Stomach (tissue), 9 donors: ENCODE results near the gene COP1. TPM values are rescaled to one million over a fixed set of nuclear protein-coding genes. Genes with fewer than 3 reads are reported as not detected.
A peak's percentile ranks its signal among the peaks of the same experiment; 100 is the strongest.
"Not testable (repeated sequence)": the region's sequence is repeated elsewhere in the genome, so short reads cannot be mapped to it uniquely, and the experiment has no call there.

ENCODE experiments used
- DNase-seq, 2 donors: peaks; one replicate each; pipeline versions ENCODE4 v3.0.0 to v3.0.0-alpha.2; 2013 to 2019
- H3K27ac ChIP-seq, 5 donors: fragments of 200-600 bp in 4 of 5; sonication (generic) in 4 of 5; one replicate each; pipeline ENCODE4 v1.5.1; 2013 to 2019; ENCODE audit warnings: mild to moderate bottlenecking in 1 of 5, moderate library complexity in 1 of 5
- H3K27me3 ChIP-seq, 3 donors: fragments of 200-600 bp; sonication (generic); one replicate each; pipeline ENCODE4 v1.5.1; 2017 to 2019; ENCODE audit warnings: mixed run types in 1 of 3
- H3K36me3 ChIP-seq, 4 donors: fragments of 200-600 bp; sonication (generic); 1 replicate in 3 of 4; 2 replicates in 1 of 4; pipeline ENCODE4 v1.5.1; 2016 to 2019
- H3K4me1 ChIP-seq, 4 donors: fragments of 200-600 bp; sonication (generic); one replicate each; pipeline ENCODE4 v1.5.1; 2016 to 2019
- H3K4me3 ChIP-seq, 4 donors: fragments of 200-600 bp; sonication (generic) in 3 of 4; one replicate each; pipeline ENCODE4 v1.5.1; 2016 to 2019; ENCODE audit warnings: mild to moderate bottlenecking in 1 of 4
- H3K9me3 ChIP-seq, 4 donors: fragments of 200-600 bp; sonication (generic); one replicate each; pipeline ENCODE4 v1.5.1; 2016 to 2019
- EP300 ChIP-seq: sonication (generic); formaldehyde crosslinking; IDR thresholded peaks from one replicate; pipeline ENCODE4 v1.6.1; 2017; ENCODE audit warnings: antibody characterized with exemption
- POLR2A ChIP-seq, 4 donors: fragments of 450-650 bp; IDR thresholded peaks; one replicate each; pipeline ENCODE4 v1.6.1; 2016; ENCODE audit warnings: antibody characterized with exemption in 4 of 4, control low read depth in 2 of 4, mild to moderate bottlenecking in 1 of 4, moderate library complexity in 1 of 4
- POLR2AphosphoS5 ChIP-seq, 3 donors: sonication (generic); formaldehyde crosslinking; IDR thresholded peaks; one replicate each; pipeline ENCODE4 v1.6.1; 2016; ENCODE audit warnings: antibody characterized with exemption in 3 of 3
- WGBS, 5 donors: extraction: QIAGEN DNeasy Blood & Tissue Kit in 3 of 5; methylation state at CpG; one replicate each; pipeline versions ENCODE4 v1.1.5 to v1.1.7; 2013 to 2018; 5-methylcytosine and 5-hydroxymethylcytosine counted together
- intact Hi-C: fragments of 100-400 bp; cut with DNase I; formaldehyde crosslinking; loops from one replicate; pipeline ENCODE4 v1.15.1; 2023; ENCODE audit warnings: low total_unique reads
- polyA plus RNA-seq, 3 donors: library from polyadenylated mRNA; stranded (reverse); fragments of 200-250 nt; gene quantifications; one replicate each; pipeline ENCODE4 v1.2.3, GENCODE V29; 2013
- total RNA-seq, 5 donors: library from RNA; depleted of rRNA; stranded (reverse); fragments of >200 nt; gene quantifications; one replicate each; pipeline versions ENCODE4 v1.1.0 to v1.2.3, GENCODE V29; 2014 to 2016
- TF ChIP-seq, protein P1 (sequence below), 7 experiments: fragments of 450-650 bp in 4 of 7; fragments of 200-600 bp in 3 of 7; sonication (generic) in 3 of 7; IDR thresholded peaks; one replicate each; pipeline ENCODE4 v1.5.1; 2016 to 2019; ENCODE audit warnings: antibody characterized with exemption in 7 of 7, control low read depth in 2 of 7, mild to moderate bottlenecking in 1 of 7
- donor health status: healthy with polysubstance abuse.
- donor health status: Bipolar disorder and iron deficiency.
- donor health status: healthy.

The COP1 gene
- total and polyA plus RNA-seq, 8 donors = 36.2 to 127 (median 55.1) TPM

GRCh38 chr1:176243746-176244145 is 36.7 kb upstream of the COP1 start:
- Histone ChIP-seq H3K9me3 (no peaks in the 10 kb centered on the region), H3K27ac (no peak overlapping the region), H3K4me3 (no peak overlapping the region), H3K36me3 (no peaks in the 10 kb centered on the region), H3K4me1 (no peaks in the 10 kb centered on the region), H3K27me3 (no peaks in the 10 kb centered on the region)
- DNase-seq = no peak
- intact Hi-C loops = no loop called here
- no peak for TF ChIP-seq POLR2AphosphoS5 (IDR thresholded peaks at IDR 0.05)
- TF ChIP-seq POLR2A (IDR thresholded peaks at IDR 0.05) = no peak
- no peak for TF ChIP-seq EP300
- TF ChIP-seq, protein P1, sequence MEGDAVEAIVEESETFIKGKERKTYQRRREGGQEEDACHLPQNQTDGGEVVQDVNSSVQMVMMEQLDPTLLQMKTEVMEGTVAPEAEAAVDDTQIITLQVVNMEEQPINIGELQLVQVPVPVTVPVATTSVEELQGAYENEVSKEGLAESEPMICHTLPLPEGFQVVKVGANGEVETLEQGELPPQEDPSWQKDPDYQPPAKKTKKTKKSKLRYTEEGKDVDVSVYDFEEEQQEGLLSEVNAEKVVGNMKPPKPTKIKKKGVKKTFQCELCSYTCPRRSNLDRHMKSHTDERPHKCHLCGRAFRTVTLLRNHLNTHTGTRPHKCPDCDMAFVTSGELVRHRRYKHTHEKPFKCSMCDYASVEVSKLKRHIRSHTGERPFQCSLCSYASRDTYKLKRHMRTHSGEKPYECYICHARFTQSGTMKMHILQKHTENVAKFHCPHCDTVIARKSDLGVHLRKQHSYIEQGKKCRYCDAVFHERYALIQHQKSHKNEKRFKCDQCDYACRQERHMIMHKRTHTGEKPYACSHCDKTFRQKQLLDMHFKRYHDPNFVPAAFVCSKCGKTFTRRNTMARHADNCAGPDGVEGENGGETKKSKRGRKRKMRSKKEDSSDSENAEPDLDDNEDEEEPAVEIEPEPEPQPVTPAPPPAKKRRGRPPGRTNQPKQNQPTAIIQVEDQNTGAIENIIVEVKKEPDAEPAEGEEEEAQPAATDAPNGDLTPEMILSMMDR (IDR thresholded peaks at IDR 0.05) = no peak
- WGBS, 5 donors = 73 to 90% (median 79%) methylated on average over 2 of the region's 2 CpGs

GRCh38 chr1:176241385-176242015 is 34.4 kb upstream of the COP1 start:
- no peaks in the 10 kb centered on the region for H3K9me3 ChIP-seq
- TF ChIP-seq EP300 (no peak), POLR2A (IDR thresholded peaks at IDR 0.05) (no peak), POLR2AphosphoS5 (IDR thresholded peaks at IDR 0.05) (no peak)
- TF ChIP-seq, protein P1 (IDR thresholded peaks at IDR 0.05) = no peak

GRCh38 chr1:176233657-176234056 is 26.6 kb upstream of the COP1 start:
- WGBS, 5 donors = 72 to 83% (median 82%) methylated on average over 3 of the region's 3 CpGs
- DNase-seq, H3K27me3 ChIP-seq, intact Hi-C loops, H3K27ac ChIP-seq, H3K4me3 ChIP-seq, H3K4me1 ChIP-seq, H3K36me3 ChIP-seq: not testable (repeated sequence)
- peaks cover 0 to 11% (median 0%) of the 10 kb centered on the region in 4 donors for H3K9me3 ChIP-seq

More at GRCh38 chr1:176241385-176242015, 34.4 kb upstream of the COP1 start:
- Histone ChIP-seq H3K4me1 (no peaks in the 10 kb centered on the region), H3K4me3 (no peak overlapping the region), H3K27ac (no peak overlapping the region), H3K27me3 (no peaks in the 10 kb centered on the region), H3K36me3 (no peaks in the 10 kb centered on the region)
- intact Hi-C loops = no loop called here
- no peak for DNase-seq
- 62 to 76% (median 69%) methylated on average over 2 of the region's 2 CpGs for WGBS, 5 donors

DNA sequence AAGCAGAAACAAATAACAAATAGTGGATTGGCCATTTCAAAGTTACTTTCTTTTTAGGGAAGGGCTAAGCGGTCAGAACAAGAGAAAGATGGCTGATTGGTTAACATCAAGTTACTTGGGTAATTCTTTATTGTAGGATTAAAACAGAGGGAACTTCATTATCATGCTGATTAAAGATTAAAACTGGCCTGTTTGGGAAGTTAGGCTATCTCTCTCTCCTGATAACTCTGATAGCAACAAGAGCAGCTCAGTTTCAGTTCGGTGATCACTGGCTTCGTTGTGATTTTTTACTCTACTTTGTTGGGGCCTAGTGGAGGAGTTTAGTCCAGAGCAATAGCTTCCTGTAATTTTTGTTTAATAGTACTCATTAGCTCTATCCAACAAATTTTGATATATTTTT is 20.5 kb upstream of the COP1 start:
- intact Hi-C loops = no loop called here
- WGBS, 5 donors = 46 to 65% (median 55%) methylated on average over 3 of the region's 3 CpGs
- TF ChIP-seq, protein P1 (IDR thresholded peaks at IDR 0.05) = no peak
- TF ChIP-seq POLR2A (IDR thresholded peaks at IDR 0.05) (no peak), POLR2AphosphoS5 (IDR thresholded peaks at IDR 0.05) (no peak), EP300 (no peak)

DNA sequence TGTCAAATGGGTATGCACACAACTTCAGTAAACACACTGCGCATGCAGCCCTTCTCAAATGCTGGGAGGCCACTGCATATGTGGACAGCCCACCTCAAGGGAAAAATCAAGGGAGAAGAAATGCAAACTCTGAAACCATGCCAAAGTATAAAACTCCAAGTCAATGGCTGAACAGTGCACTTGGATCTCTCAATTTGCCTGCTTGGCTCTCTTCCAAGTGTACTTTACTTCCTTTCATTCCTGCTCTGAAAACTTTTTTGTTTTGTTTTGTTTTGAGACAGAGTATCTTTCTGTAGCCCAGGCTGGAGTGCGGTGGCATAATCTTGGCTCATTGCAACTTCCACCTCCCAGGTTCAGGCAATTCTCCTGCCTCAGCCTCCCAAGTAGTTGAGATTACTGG is 18.8 kb upstream of the COP1 start:
- Histone ChIP-seq H3K4me1 (no peaks in the 10 kb centered on the region), H3K4me3 (no peak overlapping the region), H3K9me3 (no peaks in the 10 kb centered on the region), H3K36me3 (no peaks in the 10 kb centered on the region), H3K27me3 (no peaks in the 10 kb centered on the region), H3K27ac (no peak overlapping the region)
- peak in 1 of 2 donors; percentile 16 for DNase-seq
- no peak for TF ChIP-seq EP300
- TF ChIP-seq POLR2AphosphoS5 (IDR thresholded peaks at IDR 0.05) = no peak
- TF ChIP-seq, protein P1 (IDR thresholded peaks at IDR 0.05) = no peak
- no peak for TF ChIP-seq POLR2A (IDR thresholded peaks at IDR 0.05)
- intact Hi-C loops = no loop called here
- 40 to 63% (median 47%) methylated on average over 2 of the region's 2 CpGs for WGBS, 5 donors

More for the DNA sequence above, 20.5 kb upstream of the COP1 start:
- Histone ChIP-seq H3K27me3 (no peaks in the 10 kb centered on the region), H3K9me3 (no peaks in the 10 kb centered on the region), H3K4me3 (no peak overlapping the region), H3K4me1 (no peaks in the 10 kb centered on the region), H3K36me3 (no peaks in the 10 kb centered on the region), H3K27ac (no peak overlapping the region)
- no peak for DNase-seq
